Stimulated activated CD4-positive, alpha-beta T cell treated with anti-CD3 and anti-CD28 coated beads, Interleukin-2, amount 100 ng/mL, for 24 hours (primary cell): ENCODE measurements around the gene EPS15.
A peak's percentile ranks its signal among the peaks of the same experiment; 100 is the strongest.
"Not testable (repeated sequence)": the region's sequence is repeated elsewhere in the genome, so short reads cannot be mapped to it uniquely, and the experiment has no call there.

ENCODE experiments used
- DNase-seq, 2 donors: peaks; one replicate each; pipeline ENCODE4 v3.0.0-alpha.2; 2020

Gene EPS15

GRCh38 chr1:51519048-51519864, at the start of gene EPS15:
EPS15 (minus strand) TSS chr1:51519266; CDS start chr1:51519231, 35 bp downstream.
- DNase-seq: peak; percentile 85 to 92

GRCh38 chr1:51568231-51568935, 49.3 kb upstream of the EPS15 start:
- DNase-seq: no peak

GRCh38 chr1:51567653-51568052, 48.6 kb upstream of the EPS15 start:
- no peak for DNase-seq

- DNase-seq: no peak
These were observed 47.2 kb upstream of the EPS15 start for GRCh38 chr1:51566260-51566659.

- no peak for DNase-seq
These were observed 45.9 kb upstream of the EPS15 start for GRCh38 chr1:51565009-51565408.

- no peak for DNase-seq
These were observed 45.1 kb upstream of the EPS15 start for GRCh38 chr1:51564124-51564523.

GRCh38 chr1:51561702-51562101, 42.6 kb upstream of the EPS15 start:
- no peak for DNase-seq

- not testable (repeated sequence) for DNase-seq
These were observed 41.8 kb upstream of the EPS15 start for GRCh38 chr1:51560895-51561294.

- no peak for DNase-seq
These were observed 41.0 kb upstream of the EPS15 start for GRCh38 chr1:51560034-51560433.

- no peak for DNase-seq
These were observed 40.4 kb upstream of the EPS15 start for GRCh38 chr1:51559501-51559900.

- no peak for DNase-seq
These were observed 40.0 kb upstream of the EPS15 start for GRCh38 chr1:51559064-51559500.

- no peak for DNase-seq
These were observed 39.4 kb upstream of the EPS15 start for GRCh38 chr1:51558375-51558924.

GRCh38 chr1:51557168-51557567, 38.1 kb upstream of the EPS15 start:
- DNase-seq: no peak

- DNase-seq: no peak
These were observed 37.0 kb upstream of the EPS15 start for GRCh38 chr1:51555866-51556619.

- no peak for DNase-seq
These were observed 34.8 kb upstream of the EPS15 start for GRCh38 chr1:51553911-51554310.

- DNase-seq: no peak
These were observed 34.1 kb upstream of the EPS15 start for GRCh38 chr1:51552929-51553807.

GRCh38 chr1:51551848-51552296, 32.8 kb upstream of the EPS15 start:
- DNase-seq: no peak

GRCh38 chr1:51551081-51551480, 32.0 kb upstream of the EPS15 start:
- DNase-seq: no peak

GRCh38 chr1:51549901-51550300, 30.8 kb upstream of the EPS15 start:
- no peak for DNase-seq

GRCh38 chr1:51549016-51549619, 30.1 kb upstream of the EPS15 start:
- DNase-seq: no peak

- no peak for DNase-seq
These were observed 24.8 kb upstream of the EPS15 start for GRCh38 chr1:51543858-51544257.
